Astrocyte of the spinal cord (primary cell): ENCODE measurements around the gene ABHD12.
"Not testable (repeated sequence)": the region's sequence is repeated elsewhere in the genome, so short reads cannot be mapped to it uniquely, and the experiment has no call there.

Experiments
- DNase-seq: peaks from one replicate; pipeline ENCODE4 v3.0.0; 2011; ENCODE audit warnings: low read depth, low spot score
- H3K4me3 ChIP-seq: 2 replicates; pipeline ENCODE4 v1.5.1; 2011; ENCODE audit warnings: low read depth, mild to moderate bottlenecking, low read length, moderate library complexity
- in situ Hi-C: cut with HindIII; loops from 2 replicates; pipeline ENCODE4 v1.10.0; 2017; ENCODE audit warnings: low sequenced_read_pairs
- TF ChIP-seq, protein P1 (sequence below): IDR thresholded peaks from 2 replicates; pipeline ENCODE4 v1.5.1; 2012; ENCODE audit warnings: low read depth, mild to moderate bottlenecking, low read length, inconsistent platforms

The ABHD12 gene

GRCh38 chr20:25418776-25419175 is 28.1 kb upstream of the ABHD12 start:
- no peak overlapping the region for H3K4me3 ChIP-seq
- in situ Hi-C loops = no loop called here
- DNase-seq = no peak
- TF ChIP-seq, protein P1, sequence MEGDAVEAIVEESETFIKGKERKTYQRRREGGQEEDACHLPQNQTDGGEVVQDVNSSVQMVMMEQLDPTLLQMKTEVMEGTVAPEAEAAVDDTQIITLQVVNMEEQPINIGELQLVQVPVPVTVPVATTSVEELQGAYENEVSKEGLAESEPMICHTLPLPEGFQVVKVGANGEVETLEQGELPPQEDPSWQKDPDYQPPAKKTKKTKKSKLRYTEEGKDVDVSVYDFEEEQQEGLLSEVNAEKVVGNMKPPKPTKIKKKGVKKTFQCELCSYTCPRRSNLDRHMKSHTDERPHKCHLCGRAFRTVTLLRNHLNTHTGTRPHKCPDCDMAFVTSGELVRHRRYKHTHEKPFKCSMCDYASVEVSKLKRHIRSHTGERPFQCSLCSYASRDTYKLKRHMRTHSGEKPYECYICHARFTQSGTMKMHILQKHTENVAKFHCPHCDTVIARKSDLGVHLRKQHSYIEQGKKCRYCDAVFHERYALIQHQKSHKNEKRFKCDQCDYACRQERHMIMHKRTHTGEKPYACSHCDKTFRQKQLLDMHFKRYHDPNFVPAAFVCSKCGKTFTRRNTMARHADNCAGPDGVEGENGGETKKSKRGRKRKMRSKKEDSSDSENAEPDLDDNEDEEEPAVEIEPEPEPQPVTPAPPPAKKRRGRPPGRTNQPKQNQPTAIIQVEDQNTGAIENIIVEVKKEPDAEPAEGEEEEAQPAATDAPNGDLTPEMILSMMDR = no peak

- DNase-seq = no peak
- in situ Hi-C loops = no loop called here
Observed at GRCh38 chr20:25408890-25409289, 18.3 kb upstream of the ABHD12 start.

DNA sequence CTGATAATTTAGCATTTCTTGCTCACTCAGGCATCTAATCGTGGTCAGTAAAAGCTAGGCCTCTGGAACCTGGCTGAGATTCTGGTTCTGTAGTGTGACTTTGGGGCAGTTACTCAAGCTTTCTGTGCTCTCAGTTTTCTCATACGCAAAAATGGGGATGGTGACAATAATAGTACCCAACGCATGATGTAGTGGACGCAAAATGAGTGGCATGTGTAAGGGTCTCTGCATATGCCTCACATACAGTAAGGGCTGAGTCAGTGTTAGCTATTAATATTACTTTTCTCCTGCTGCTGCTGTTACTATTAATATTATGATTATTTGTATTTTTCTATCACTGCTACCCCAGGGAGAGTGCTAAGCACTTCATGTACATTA is 17.5 kb upstream of the ABHD12 start:
- in situ Hi-C loops = no loop called here
- TF ChIP-seq, protein P1 = no peak
- DNase-seq = no peak
- H3K4me3 ChIP-seq = peak overlapping the region; percentile 88

More at GRCh38 chr20:25408890-25409289, 18.3 kb upstream of the ABHD12 start:
- peak overlapping the region; percentile 88 for H3K4me3 ChIP-seq
- TF ChIP-seq, protein P1 = no peak

DNA sequence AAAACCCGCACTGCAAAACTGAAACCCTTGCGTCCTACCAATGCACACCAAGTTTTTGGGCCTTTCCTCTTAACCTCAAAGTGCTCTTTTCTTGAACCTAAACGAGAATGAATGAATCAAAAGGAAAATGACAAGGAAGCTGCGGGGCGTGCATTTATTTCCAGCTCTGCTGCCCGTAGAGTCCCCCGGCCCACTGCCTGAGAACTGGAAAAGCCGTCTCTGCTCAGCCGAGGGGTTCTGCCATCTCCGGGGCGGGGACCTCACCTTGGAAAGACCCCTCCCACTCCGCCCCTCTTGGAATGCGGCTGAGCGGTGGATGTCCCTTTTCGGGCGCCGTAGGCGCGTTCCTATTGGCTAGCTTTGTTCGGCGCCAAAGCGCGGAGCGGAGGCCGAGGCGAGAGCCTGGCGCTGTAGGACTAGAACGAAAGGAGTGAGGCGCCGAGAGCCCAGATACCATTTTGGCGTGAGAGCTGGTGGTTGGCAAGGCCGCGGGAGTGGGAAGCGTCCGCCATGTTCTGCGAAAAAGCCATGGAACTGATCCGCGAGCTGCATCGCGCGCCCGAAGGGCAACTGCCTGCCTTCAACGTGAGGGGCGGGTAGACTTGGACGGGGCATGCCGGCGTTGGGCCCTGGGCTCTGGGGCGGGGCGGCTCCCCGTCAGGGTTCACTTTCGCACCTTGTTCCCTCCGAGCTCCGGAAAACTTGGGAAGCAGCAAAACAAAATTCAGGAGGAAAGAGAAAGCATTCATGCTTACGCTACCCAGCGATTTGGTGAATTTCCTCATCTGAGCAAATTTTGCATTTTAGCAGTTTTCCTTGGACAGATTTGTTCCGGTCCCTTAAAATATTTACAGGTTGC is 16.9 kb upstream of the ABHD12 start, which contains the start of gene GINS1:
Gene GINS1, plus strand, starts transcription at position 363 of the 859 bp plus-strand sequence. Its CDS starts 148 bp downstream, at position 511.
- H3K4me3 ChIP-seq = peak within 1 kb of the TSS; percentile 88
- DNase-seq = peak; percentile 90
- TF ChIP-seq, protein P1 = no peak
- in situ Hi-C loops = no loop called here

DNA sequence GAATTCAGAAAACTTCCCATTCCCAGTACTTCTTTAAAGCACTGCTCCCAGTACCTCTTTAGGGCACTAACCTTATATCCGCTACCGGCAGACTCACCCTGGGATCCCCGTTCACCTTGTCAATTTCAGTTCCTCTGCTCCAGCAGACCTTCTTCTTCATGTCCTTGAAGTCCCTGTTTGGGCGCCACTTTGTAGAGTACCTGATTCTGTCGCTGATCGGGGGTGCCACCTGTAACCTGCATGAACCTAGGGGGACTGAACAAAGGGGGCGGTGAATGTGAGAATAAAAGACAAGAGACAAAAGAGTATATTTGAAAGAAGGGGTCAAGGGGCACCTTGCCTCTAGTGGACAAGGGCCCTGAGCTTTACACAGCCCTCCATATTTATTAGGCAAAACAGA is 11.9 kb upstream of the ABHD12 start:
- H3K4me3 ChIP-seq = no peak overlapping the region
- peak; percentile 15 for DNase-seq
- in situ Hi-C loops = no loop called here
- TF ChIP-seq, protein P1 = no peak

- DNase-seq, H3K4me3 ChIP-seq, in situ Hi-C loops: not testable (repeated sequence)
Observed at GRCh38 chr20:25400291-25400732, 9.7 kb upstream of the ABHD12 start.

DNA sequence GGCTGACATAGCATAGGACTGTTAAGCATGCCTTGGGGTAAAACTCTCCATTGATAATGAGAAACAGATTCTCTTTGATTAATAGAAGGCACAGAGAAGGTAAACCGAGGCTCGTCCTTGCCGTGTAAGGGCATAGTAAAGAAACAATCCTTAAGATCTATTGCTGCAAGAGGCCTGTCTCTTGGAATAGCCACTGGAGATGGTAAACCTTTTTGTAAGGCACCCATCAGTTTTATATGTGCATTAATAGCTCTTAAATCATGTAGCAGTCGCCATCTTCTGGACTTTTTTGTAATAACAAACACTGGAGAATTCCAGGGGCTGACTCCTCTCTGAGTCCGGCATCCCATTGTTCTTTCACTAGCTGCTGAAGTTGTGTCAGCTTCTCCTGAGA is 8.4 kb upstream of the ABHD12 start:
- TF ChIP-seq, protein P1 = peak; percentile 52
- H3K4me3 ChIP-seq = no peak overlapping the region
- in situ Hi-C loops = no loop called here
- peak; percentile 83 for DNase-seq
